Retina (tissue), 1 donor: ENCODE measurements around the gene STXBP5L.
A peak's percentile ranks its signal among the peaks of the same experiment; 100 is the strongest.
"Not testable (repeated sequence)": the region's sequence is repeated elsewhere in the genome, so short reads cannot be mapped to it uniquely, and the experiment has no call there.

ENCODE experiments used
- DNase-seq: peaks from one replicate; pipeline ENCODE4 v3.0.0-alpha.2; 2016

STXBP5L gene

DNA sequence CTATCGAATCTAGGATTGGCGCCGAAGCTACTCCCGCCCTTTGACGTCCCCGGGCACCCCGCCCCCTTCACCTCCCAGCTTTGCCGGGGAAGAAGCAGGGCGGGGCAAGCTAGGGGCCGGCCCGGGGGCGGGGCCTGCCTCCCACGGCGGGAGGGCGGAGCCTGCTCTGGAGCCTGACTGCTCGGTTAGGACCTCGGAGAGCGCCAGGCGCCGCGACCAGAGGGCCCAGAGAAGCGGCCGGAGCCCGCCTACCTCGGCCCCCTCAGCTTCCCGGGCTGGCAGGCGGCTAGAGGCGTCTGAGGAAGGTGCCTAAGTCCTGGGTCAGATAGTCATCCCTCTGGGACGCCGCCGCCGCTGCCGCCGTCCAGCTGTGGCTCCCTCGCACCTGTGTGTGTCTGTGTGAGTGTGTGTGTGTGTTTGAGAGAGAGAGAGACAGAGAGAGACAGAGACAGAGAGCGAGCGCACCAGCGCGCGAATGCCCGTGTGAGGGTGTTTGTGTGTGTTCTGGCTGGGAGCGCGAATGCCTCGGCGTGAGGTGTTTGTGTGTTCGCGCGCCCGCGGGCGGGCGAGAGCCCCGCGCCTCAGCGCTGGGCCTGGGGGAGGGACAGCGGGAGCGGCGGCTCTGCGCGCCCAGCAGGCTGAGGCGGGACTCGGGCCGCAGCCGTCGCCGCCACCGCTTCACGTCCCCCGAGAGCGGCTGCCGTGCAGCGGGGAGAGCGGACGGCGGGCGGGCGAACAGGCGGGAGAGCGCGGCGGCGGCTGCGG, at the start of gene STXBP5L:
TSS of gene STXBP5L (plus strand) at position 176 of the 765 bp plus-strand sequence. CDS start 1,374 bp downstream, outside the sequence.
- DNase-seq: peak; percentile 96

GRCh38 chr3:120858521-120858920, 49.5 kb upstream of the STXBP5L start:
- no peak for DNase-seq

DNA sequence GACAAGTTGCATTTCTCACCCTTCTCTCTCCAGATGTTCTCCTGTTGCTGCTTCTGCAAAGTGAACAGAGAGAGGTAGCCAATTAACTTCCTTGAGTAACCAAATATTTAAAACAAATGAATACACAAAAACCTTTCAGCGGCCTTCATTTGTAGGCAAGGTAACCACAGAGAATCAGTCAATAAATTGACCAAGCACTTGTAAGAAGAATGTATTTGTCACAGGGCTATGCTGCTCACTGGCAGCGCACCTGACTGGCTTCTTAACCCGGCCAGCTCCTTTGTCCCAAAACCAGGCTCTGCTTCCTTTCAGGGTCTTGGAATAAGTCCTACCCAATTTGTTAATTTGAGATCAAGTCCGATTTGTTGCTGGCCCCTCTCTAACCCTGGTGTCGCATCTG, 43.5 kb upstream of the STXBP5L start:
- DNase-seq: no peak

- DNase-seq: no peak
These were observed 32.5 kb upstream of the STXBP5L start for GRCh38 chr3:120875507-120875906.

DNA sequence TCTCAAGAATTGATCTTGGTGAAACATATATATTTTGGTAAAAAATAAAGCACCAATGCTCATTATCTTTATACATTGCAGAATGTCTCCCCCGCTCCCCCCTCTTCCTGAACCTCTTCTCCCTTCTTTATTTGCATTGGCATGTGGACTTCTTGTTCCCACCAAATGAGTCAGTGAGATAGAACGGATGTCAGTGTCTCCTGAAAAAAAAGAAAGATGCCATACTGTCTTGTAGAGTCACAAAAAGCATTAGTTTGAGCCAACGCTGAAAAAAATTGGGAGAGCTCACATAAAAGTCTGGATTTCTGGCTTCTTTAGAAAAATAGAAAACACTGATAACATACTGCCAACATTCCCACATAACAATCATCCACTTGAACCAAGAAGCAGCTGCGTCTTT, 32.0 kb upstream of the STXBP5L start:
- DNase-seq: no peak

- no peak for DNase-seq
These were observed 28.6 kb upstream of the STXBP5L start for GRCh38 chr3:120879411-120879810.

DNA sequence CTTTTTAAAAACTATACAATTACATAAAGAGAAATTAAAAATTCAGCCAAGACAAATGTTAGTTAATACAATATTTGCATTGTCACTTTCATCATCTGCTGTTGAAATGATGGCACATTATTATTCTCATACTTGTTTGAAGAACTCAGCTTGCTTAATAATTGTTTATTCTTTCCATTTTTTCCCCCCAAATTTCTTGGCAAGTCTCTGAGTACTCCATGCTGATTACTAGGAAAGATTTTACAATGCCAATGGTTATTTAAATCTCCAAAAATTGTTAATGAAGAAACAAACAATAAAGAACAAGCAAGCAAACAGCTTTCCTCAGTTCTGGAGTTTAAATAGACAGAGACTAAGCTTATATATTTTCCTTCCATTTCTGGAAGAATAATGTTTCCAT, 15.1 kb upstream of the STXBP5L start:
- DNase-seq: no peak

- DNase-seq: no peak
These were observed 13.5 kb upstream of the STXBP5L start for GRCh38 chr3:120894316-120895057.

GRCh38 chr3:120901716-120902115, 6.3 kb upstream of the STXBP5L start:
- not testable (repeated sequence) for DNase-seq

DNA sequence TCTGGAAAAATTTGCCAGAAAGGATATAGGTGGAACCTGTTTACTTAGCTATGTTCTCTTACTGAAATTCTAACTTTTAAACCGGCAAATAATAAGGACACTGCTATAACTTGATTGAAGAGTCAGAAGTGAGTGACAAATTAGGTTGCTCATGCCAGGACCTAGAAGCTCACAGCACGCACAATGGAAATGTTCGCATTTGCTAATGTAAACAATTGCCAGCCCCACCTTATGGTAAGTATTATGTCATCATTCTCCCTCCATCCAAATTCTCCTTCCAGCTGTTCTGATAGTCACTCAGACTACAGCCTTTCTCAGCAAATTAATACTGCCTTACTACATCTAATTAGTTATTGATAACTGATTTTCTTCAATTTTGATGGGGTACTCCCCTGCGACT, 4.8 kb upstream of the STXBP5L start:
- no peak for DNase-seq

GRCh38 chr3:120907659-120908029, 361 bp upstream of the STXBP5L start:
- no peak for DNase-seq

DNA sequence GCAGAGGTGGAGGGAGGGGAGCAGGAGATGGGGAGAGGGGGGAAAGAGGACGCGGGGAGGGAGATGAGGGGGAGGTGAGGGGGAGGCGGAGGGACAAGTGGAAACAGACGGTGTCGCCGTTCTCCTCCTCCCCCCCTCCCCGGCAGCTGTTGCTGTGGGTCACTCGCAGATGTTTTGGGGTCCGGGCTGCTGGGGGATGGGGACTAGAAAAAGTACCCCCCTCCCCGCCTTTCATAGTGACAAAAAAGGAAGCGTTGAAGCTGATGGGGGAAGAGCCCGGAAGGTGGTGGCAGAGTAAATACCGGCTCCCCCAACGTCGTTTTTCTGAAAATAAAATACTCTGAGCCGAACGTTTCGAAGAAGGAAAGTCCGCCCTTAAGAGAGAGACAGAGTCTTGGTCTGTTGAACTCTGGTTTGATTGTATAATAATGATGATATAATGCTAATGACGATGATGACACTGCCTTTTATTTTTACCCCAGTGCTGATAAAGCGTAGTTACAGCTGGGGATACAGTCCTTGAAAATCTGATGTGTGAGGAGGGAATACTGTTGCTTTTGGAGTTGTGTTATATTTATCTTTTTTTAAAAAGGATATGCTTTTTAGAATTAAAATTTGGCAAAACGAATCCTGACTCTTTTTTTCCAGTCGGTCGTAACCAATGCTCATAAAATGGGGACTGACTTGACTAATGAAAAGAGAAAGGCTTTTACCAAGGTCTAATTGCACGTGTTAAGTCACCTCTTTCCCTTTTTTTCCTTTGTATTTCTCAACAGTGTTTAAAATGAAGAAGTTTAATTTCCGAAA, 993 bp downstream of the STXBP5L start:
- peak; percentile 66 for DNase-seq

DNA sequence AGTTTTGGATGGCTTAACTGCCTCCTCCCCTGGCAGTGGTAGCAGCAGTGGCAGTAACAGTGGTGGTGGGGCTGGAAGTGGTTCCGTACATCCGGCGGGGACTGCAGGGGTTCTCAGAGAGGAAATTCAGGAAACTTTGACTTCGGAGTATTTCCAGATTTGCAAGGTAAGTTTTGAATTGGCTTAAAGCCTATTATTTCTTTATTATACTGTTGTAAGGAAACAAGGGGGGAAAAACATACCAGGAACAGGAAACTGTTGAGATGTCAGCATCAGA, 1.5 kb downstream of the STXBP5L start:
- DNase-seq: no peak

GRCh38 chr3:120926146-120926545, 18.1 kb downstream of the STXBP5L start:
- no peak for DNase-seq

GRCh38 chr3:120928991-120929390, 21.0 kb downstream of the STXBP5L start:
- DNase-seq: no peak

GRCh38 chr3:120931593-120931992, 23.6 kb downstream of the STXBP5L start:
- DNase-seq: no peak

DNA sequence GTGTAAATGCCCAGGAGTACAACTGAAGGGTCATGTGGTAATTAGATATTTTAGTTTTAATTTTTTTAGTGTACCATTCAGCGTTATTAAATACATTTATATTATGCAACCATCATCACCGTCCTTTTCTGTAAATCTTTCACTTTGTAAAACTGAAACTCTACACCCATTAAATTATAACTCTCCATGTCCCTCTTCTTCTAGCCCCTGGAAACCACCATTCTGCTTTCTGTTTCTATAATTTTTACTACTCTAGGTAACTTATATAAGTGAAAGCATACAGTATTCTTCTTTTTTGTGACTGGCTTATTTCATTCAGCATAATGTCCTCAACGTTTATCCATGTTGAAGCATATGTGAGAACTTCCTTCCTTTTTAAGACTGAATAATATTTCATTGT, 48.1 kb downstream of the STXBP5L start:
- no peak for DNase-seq

DNA sequence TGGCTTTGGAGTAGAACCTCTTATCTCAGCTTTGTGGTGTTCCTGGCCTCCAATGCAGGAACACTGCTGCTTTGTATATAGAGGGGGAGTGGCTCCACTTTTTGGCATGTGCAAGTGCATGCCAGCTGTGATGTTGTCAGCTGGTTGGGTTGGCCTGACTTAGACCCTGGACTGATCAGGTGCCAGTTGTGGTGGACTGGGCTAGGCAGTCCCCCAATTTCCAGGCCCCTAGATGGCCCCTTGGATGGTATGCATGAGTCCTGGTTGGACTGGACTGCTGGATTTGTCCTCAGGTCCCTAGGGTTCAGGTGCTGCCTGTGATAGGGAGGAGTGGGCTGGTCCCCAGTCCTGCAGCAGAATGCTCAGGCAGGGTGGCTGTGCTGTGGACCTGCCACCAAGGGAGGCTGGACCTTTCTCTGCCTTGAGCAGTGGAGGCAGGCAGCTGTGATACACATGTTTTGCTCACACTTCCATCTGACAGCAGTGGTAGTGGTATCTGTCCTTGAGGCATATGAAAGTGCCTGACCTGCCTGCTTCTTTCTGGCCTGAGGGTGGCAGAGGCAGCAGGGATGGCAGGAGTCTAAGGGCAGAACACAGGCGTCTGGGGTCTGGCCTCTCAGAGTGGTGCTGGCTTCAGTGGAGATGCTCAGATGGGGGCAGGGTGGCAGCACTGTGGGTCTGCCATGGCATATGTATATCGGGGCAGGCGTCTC, 74.8 kb downstream of the STXBP5L start:
- DNase-seq: no peak

- no peak for DNase-seq
These were observed 75.3 kb downstream of the STXBP5L start for GRCh38 chr3:120983321-120983665.

DNA sequence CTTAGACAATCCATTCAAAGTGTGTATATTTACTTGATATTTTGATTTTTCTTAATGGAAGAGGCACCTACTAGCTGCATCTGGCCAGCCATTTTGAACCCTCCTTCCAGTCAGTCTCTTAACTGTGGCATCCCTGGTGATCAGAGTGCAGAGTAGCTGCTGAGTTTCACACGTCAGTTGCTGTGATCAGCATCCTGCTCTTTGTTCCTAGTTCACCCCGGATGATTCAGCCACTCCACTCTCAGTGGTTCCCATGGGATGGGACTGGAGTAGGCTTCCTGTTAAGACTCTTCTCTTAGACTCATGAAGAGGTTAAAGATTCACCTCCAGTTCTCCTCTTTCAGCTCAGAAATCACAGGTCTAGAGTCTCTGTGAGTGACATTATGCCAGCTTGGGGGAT, 75.8 kb downstream of the STXBP5L start:
- no peak for DNase-seq

DNA sequence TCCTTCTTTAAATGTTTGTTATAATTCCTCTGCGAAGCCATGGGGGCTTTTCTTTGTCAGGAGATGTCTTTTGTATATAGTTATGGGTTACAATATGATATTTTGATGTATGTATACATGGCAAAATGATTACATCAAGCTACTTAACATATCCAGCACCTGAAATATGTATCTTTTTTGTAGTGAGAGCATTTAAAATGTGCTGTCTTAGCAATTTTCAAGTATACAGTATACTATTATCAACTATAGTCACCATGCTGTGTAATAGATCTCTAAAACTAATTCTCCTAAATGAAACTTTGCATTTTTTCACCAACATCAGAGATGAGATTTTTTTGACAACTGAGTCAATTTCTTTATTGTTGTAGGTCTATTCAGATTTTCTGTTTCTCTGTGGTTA, 77.2 kb downstream of the STXBP5L start:
- DNase-seq: no peak

GRCh38 chr3:120988994-120989393, 81.0 kb downstream of the STXBP5L start:
- no peak for DNase-seq

DNA sequence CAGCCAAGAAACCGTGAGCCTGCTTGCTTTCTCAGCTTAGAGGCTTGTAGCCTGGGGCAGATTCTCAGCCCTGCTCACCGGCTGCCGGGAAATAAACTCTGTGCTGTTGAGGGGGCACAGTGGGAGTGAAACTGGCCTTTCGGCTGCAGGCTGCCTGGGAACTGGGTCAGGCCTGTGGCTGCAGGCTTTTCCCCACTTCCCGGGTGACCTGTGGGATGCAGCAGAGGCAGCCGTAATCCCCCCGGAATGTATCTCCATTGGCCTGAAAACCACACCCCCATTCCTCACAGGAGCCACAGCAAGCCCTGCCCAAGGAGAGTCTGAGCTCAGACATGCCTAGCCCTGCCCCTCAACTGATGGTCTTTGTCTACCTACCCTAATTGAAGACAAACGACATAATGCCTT, 110.9 kb downstream of the STXBP5L start:
- DNase-seq: no peak
